Activated T-cell treated with anti-CD3 and anti-CD28 coated beads for 48 hours (primary cell): ENCODE data around the gene OR2AG1.
"Not testable (repeated sequence)": the region's sequence is repeated elsewhere in the genome, so short reads cannot be mapped to it uniquely, and the experiment has no call there.

Experiments used
- DNase-seq: peaks from one replicate; pipeline ENCODE4 v3.0.0-alpha.2; 2020; ENCODE audit warnings: low read depth

Gene OR2AG1

DNA sequence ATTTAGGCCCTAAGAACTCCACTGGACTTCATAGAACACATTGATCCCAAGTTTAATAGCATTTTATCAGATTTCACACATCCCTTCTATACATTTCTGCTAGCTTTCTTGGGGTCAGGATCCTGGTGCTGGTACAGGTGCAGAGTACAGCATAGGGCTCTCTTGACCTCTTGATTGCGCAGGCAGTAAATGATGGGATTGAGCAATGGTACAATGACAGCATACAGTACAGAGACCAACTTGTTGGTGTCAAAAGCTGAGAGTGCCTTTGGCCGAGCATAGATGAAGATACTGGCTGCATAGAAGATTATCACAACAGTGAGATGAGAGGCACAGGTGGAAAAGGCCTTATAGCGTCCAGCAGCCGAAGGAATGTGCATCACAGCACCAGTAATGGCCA lies 11.8 kb downstream of the OR2AG1 start:
- DNase-seq: no peak

DNA sequence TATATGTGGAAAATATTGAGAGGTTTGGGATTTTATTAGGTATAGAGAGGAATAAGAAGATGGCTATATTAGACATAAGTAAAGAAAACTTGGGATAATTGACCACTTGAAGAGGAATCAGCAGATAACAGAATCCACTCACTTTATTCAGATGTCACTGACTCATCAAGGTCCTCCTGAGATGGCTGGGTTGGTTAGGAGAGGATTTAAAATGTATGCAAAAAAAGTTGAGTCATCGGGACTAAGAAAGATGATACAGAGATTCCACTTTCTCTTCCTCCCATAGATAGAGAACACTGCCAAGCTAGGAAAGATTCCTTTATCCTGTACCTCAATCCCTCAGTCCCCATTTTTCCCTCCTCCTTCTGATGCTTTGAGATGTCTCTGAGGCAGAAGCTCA lies 16.6 kb downstream of the OR2AG1 start, which contains the start of gene OR6A2:
Gene OR6A2 (minus strand): TSS at position 288 of the 400 bp plus-strand sequence. CDS start 3,981 bp downstream, outside the sequence.
- no peak for DNase-seq

DNA sequence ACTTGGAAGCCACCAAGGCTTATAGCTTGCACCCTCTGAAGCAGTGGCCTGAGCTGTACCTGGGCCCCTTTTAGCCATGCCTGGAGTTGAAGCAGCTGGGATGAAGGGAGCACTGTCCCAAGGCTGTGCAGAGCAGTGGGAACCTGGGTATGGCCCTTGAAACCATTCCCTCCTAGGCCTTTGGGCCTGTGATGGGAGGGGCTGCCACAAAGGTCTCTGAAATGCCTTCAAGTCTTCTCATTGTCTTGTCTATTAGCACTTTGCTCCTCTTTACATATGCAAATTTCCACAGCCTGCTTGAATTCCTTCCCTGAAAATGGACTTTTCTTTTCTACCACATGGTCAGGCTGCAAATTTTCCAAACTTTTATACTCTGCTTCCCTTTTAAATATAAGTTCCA lies 18.3 kb downstream of the OR2AG1 start:
- not testable (repeated sequence) for DNase-seq

DNA sequence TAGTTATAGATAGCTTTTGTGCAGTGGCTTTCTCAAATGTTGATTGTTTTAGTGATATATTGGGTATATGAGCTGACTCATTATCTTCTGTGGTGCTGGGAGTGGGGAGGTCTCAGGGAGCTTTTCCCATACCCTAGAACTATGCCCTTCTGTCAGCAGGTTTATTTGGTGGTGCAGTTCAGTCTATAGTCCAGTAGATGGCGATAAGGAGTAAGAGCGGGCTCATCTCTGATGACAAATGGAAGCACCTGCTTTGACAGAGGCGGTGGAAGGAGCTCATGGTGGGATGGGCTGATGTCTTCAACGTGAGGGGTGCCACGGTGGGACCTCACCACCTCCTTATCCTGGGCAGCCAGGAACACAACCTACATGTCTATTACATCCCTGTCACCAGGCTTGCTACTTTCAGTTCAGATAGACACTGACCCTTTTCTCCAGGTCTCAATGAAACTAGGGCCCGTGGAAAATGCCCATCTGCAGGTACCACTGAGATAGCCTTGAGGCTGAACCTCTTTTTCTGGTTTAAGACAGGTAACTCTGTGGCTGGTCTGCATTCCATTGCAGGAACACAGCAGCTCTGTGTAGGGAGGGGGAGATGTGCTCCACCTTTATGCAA lies 29.7 kb downstream of the OR2AG1 start:
- no peak for DNase-seq

DNA sequence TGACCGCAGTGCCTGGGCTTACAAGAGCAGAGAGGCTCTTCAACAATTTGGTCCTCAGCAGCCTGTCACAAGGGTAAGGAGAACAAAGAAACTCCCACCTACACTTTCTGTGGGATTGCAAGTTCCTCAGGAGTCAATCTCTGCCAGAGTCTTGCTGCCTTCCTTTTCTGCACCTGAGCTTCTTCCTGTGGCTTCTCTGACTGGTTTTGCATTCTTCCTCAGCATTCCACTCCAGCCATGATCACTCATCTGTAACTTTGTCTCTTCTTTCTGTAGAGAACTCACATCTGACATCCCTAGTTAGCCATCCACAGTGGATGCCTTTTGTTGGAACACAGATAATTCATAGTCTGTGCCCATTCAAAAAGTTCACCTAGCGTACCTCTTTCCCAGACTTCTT lies 30.8 kb downstream of the OR2AG1 start:
- no peak for DNase-seq

DNA sequence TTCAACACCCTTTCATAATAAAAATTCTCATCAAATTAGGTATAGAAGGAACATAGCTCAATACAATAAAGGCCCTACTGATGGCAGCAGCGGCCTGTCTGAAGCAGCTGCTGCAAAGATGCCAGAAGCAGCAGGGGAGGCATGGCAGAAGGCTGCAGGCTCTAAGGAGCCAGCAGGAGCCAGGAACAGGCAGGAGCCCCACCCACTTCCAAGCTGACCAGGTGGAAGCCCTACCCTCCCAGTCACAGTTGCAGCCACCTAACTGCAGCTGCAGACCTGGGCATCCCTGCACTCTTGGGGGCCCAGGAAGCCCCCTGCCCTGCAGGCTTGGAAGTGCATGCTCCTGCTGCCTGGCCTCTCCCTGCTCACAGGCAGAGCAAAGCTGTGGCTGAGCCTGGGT lies 34.9 kb downstream of the OR2AG1 start:
- DNase-seq: no peak

DNA sequence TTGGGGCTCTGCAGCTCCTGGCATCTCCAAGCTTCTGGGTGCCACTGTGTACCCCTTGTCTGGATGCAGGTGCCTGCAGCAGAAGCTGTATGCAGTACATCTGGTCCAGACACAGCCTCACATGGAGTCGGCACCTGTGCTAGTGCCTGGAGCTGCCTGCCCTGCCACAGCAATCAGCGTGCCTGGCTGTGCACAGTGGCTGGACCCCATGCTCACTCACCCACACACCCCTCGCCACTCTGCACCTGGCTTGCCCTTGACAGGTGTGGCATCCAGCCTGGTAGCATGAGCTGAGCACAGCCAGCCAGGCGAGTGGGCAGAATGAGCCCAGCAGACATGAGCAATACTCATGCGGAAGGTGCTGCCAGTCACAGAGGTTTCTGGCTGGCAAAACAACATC lies 36.1 kb downstream of the OR2AG1 start:
- DNase-seq: no peak

DNA sequence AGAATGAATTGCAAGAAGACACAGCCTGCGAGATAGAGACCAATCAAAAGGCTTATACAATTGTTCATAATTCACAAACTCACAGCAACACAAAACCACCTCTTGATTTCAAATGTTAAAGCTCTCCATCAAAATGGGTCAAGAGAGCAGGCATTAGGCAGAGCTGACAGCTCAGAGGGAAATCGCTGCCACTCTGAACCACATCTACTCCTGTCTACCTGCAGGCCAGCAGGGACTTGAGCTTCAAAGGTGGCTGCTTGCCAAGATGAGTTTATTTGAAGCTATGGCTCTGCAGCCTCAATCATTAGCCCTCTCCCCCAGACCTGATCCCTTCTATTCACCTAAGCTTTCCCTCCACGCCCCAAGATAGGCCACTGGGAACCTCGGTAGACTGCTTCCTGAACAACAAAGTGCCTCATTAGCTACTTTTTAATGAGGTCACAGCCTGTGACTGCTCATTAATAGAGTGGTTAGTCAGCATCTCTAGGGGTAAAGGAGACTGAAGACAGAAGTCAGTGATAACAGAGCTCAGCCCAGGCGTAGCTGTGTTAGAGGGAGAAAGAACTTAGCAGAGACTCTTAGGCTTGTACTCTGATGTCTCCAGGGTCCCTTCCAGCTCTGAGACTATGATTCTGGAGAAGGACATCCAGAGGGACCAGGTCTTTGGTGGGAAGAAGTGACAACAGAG lies 41.5 kb downstream of the OR2AG1 start:
- no peak for DNase-seq

DNA sequence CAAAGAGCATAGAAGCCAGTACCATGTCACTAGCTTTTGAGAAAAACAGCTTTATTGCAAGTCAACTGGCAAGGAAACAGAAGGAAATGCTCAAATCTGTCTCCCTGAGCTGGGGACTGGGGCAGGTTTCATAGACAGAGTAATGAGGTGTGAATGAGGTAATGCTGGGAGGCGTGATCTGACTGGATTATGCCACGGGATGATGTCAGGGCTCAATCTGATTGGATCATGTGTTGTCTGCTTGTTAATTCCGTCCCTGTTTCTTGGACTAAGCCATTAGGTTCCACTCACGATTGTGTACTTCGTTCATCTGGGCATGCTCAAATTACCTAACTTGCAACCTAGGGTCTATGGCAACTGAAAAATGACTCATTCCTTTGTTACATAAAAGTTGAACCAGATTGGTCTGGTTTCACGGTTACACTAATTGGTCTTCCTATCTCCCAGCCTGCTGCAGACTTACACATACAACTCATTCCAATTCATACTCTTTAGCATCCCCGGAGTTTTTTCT lies 42.5 kb downstream of the OR2AG1 start:
- DNase-seq: no peak

DNA sequence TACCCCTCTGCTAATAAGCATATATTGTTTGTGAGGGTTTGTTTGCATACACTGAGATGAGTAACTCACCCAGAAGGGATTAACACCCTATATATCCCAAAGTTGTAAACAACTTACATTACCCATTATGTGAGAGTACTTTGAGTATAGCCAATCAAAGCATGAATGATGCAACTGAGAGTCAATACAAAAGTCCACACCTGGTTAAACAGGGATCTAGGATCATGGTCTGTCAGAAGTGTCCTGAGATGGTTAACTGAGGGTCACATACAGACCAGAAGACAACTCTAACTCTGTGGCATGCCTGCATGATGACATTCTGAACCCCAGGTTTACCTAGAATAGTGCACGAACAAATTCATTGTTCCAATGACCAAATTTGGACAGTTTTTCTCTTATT lies 45.3 kb downstream of the OR2AG1 start:
- DNase-seq: no peak

DNA sequence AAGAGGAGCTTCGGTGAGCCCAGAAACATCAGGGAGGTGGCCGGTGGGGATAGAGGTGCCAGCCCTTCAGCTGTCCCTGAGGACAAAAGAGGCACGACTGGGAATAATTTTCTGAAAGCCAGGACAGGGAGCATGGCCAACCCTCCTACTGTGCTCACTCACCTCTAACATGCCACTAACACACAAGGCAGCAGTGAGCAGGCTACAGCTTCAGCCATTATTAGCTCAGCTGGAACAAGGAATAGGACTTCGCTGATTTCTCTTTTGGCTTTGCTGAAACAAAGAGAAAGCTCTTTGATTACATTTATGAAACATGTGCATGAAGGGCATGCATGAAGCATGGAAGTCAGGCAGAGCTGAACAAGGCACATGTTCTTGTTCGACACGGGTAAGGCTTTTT lies 50.5 kb downstream of the OR2AG1 start:
- DNase-seq: no peak

DNA sequence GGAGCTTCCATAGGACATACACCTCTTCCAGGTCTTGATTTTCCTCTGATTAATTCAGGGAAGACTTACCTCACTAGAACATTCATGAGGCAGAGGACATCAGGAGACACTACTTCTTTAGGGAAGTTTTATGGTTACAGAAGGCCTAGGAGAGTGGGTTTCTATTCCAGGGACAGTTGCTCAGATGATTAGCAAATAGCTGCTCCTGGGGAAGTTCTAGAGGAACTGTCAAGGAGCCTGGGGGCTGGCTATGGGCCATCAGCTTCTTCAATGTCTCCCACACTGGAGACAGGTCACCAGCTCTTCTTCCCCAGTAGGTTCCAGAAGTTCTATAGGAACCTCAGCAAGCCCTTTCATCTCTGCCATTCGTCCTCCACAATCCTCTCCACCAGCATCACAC lies 51.2 kb downstream of the OR2AG1 start:
- DNase-seq: no peak
